CD4-positive, alpha-beta T cell treated with Interleukin-2 at 100 ng/mL for 4 hours (primary cell): Measurements from ENCODE around the gene SURF6.
"Not testable (repeated sequence)": the region's sequence is repeated elsewhere in the genome, so short reads cannot be mapped to it uniquely, and the experiment has no call there.

ENCODE experiments used
- DNase-seq: peaks from one replicate; pipeline ENCODE4 v3.0.0-alpha.2; 2020; ENCODE audit warnings: low spot score

SURF6 gene

GRCh38 chr9:133286523-133286922 lies 49.5 kb downstream of the SURF6 start:
- DNase-seq: no peak

DNA sequence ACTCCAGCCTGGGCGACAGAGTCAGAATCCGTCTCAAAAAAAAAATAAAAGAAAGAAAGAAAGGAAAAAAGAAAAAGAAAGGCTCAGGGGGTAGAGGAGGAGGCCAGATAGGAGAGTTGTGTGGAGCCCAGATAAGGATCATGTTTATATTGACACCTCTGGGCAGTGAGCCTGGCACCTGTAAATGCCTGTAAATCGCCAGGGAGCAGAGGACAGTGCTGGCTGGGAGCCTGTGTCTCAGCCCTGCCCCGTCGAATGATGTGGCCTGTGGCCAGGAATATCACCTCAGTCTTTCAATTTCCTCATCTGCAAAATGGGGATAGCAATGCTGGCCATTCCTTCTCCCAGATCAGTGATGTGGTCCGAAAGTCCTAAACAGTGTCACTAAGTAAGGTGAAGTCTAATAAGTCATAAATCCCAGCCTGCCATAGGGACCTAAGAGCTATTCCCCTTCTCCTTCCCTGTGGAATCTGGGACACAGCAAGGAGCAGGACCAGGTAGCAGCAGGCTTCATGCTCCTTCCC lies 50.7 kb downstream of the SURF6 start:
- no peak for DNase-seq

DNA sequence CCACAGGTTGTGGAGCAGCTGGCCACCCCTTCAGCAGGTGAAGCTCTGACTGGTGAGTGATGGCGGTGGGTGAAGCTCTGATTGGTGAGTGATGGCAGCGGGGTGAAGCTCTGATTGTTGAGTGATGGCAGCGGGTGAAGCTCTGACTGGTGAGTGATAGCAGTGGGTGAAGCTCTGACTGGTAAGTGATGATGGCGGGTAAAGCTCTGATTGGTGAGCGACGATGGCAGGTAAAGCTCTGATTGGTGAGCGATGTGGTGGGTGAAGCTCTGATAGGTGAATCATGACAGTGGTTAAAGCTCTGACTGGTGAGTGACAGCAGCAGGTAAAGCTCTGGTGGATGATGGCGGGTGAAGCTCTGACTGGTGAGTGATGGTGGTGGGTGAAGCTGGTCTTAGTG lies 51.6 kb downstream of the SURF6 start:
- no peak for DNase-seq

DNA sequence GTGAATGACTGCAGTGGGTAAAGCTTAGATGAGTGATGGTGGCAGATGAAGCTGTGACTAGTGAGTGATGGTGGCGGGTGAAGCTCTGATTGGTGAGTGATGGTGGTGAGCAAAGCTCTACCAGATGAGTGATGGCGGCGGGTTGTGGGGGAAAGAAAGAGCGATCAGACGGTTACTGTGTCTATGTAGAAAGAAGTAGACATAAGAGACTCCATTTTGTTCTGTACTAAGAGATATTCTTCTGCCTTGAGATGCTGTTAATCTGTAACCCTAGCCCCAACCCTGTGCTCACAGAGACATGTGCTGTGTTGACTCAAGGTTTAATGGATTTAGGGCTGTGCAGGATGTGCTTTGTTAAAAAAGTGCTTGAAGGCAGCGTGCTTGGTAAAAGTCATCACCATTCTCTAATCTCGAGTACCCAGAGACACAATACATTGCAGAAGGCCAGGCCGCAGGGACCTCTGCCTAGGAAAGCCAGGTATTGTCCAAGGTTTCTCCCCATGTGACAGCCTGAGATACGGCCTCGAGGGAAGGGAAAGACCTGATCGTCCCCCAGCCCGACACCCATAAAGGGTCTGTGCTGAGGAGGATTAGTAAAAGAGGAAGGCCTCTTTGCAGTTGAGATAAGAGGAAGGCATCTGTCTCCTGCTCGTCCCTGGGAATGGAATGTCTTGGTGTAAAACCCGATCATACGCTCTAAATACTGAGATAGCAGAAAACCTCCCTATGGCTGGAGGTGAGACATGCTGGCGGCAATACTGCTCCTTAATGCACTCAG lies 52.5 kb downstream of the SURF6 start:
- not testable (repeated sequence) for DNase-seq

GRCh38 chr9:133282464-133283238 lies 53.3 kb downstream of the SURF6 start:
- DNase-seq: no peak

GRCh38 chr9:133280392-133280791 lies 55.6 kb downstream of the SURF6 start:
- DNase-seq: no peak
